OCI-LY1 (cell line): ENCODE measurements around the gene SERPINB1.

ENCODE experiments used
- CTCF ChIP-seq: fragments of 200-600 bp; sonication (generic), shearing (Covaris generic); IDR thresholded peaks from 2 replicates; pipeline ENCODE4 v1.5.1; 2017; ENCODE audit warnings: mild to moderate bottlenecking, antibody characterized with exemption, low read length, moderate library complexity, mixed read lengths
- EZH2 ChIP-seq: fragments of 200-600 bp; sonication (generic), shearing (Covaris generic); IDR thresholded peaks from 2 replicates; pipeline ENCODE4 v1.8.0; 2017; ENCODE audit warnings: borderline replicate concordance, mixed run types, mild to moderate bottlenecking, antibody characterized with exemption, low read length, moderate library complexity, mixed read lengths

- TF ChIP-seq CTCF, result no peak
- TF ChIP-seq EZH2, result no peak
These were observed 3.4 kb downstream of the SERPINB1 start for GRCh38 chr6:2838251-2838650.
